ENCODE measurements around the gene IGFBP4. TPM values are rescaled to one million over a fixed set of nuclear protein-coding genes. Genes with fewer than 3 reads are reported as not detected.

IGFBP4 gene
- total and polyA plus RNA-seq, 2 of the 13 experiments (the other 11 are each of a cell fraction or from before 2014, with no cell fraction given), result 4.1 to 49.0 TPM

- TF ChIP-seq ZNF276 (CRISPR knock-in tag; IDR thresholded peaks at IDR 0.05; ENCODE audit: low read depth) (peak; percentile 84; the same call in 1 of the 2 replicates), THAP11 (CRISPR knock-in tag; IDR thresholded peaks at IDR 0.05) (peak; percentile 72), ZBTB26 (CRISPR knock-in tag; IDR thresholded peaks at IDR 0.05; ENCODE audit: borderline replicate concordance) (no peak), BRCA1 (CRISPR knock-in tag; IDR thresholded peaks at IDR 0.05) (no peak), ZNF431 (CRISPR knock-in tag; IDR thresholded peaks at IDR 0.05; ENCODE audit: borderline replicate concordance, low read depth) (no peak), PAXIP1 (CRISPR knock-in tag; conservative IDR thresholded peaks at IDR 0.05) (peak; percentile 89), PBX3 (CRISPR knock-in tag; IDR thresholded peaks at IDR 0.05; ENCODE audit: borderline replicate concordance) (no peak), MXD4 (CRISPR knock-in tag; IDR thresholded peaks at IDR 0.05) (peak; percentile 80), FOXA3 (CRISPR knock-in tag; IDR thresholded peaks at IDR 0.05) (peak; percentile 84), BCL6 (CRISPR knock-in tag; IDR thresholded peaks at IDR 0.05) (peak; percentile 58), ZSCAN21 (CRISPR knock-in tag; IDR thresholded peaks at IDR 0.05; ENCODE audit: borderline replicate concordance) (no peak), REPIN1 (CRISPR knock-in tag; IDR thresholded peaks at IDR 0.05; ENCODE audit: borderline replicate concordance, low read depth) (peak; percentile 74; the same call in 1 of the 2 replicates), FOXK1 (CRISPR knock-in tag; IDR thresholded peaks at IDR 0.05; ENCODE audit: borderline replicate concordance, low read depth) (no peak), STAG1 (CRISPR knock-in tag; IDR thresholded peaks at IDR 0.05) (no peak), NBN (conservative IDR thresholded peaks at IDR 0.05) (no peak), PPARG (CRISPR knock-in tag; conservative IDR thresholded peaks at IDR 0.05) (peak; percentile 96), KLF12 (CRISPR knock-in tag; IDR thresholded peaks at IDR 0.05; ENCODE audit: borderline replicate concordance) (no peak), SATB2 (CRISPR knock-in tag; IDR thresholded peaks at IDR 0.05) (no peak), HNRNPUL1 (IDR thresholded peaks at IDR 0.05; ENCODE audit: low read depth, low read length) (no peak), TCF7 (IDR thresholded peaks at IDR 0.05; ENCODE audit: low read depth) (peak; percentile 27; the same call in 1 of the 2 replicates), TOPORS (CRISPR knock-in tag; IDR thresholded peaks at IDR 0.05) (peak; percentile 81)
These were observed 23.5 kb upstream of the IGFBP4 start (continued) for GRCh38 chr17:40419559-40420331.

Measured in HepG2 (cell line).